Chondrocyte (in vitro differentiated cells): ENCODE measurements around the gene POU2F2. TPM values are rescaled to one million over a fixed set of nuclear protein-coding genes. Genes with fewer than 3 reads are reported as not detected.

Experiments
- DNase-seq: peaks from one replicate; pipeline ENCODE4 v3.0.0; 2021; ENCODE audit warnings: mixed read lengths, low spot score
- H3K27ac Mint-ChIP-seq: one replicate; pipeline ENCODE4 v1.8.0; 2021; ENCODE audit warnings: mild to moderate bottlenecking, moderate library complexity, mixed read lengths; ENCODE audit not compliant: unreplicated experiment
- H3K27me3 Mint-ChIP-seq: 2 replicates; pipeline ENCODE4 v1.8.0; 2021; ENCODE audit warnings: low read depth, mixed read lengths
- H3K36me3 Mint-ChIP-seq: 2 replicates; pipeline ENCODE4 v1.8.0; 2021; ENCODE audit warnings: low read depth, mixed read lengths
- H3K4me1 Mint-ChIP-seq: 2 replicates; pipeline ENCODE4 v1.8.0; 2021; ENCODE audit warnings: low read depth, mild to moderate bottlenecking, mixed read lengths
- H3K4me3 Mint-ChIP-seq: one replicate; pipeline ENCODE4 v1.8.0; 2021; ENCODE audit warnings: mild to moderate bottlenecking, moderate library complexity, mixed read lengths; ENCODE audit not compliant: unreplicated experiment
- H3K9me3 Mint-ChIP-seq: 2 replicates; pipeline ENCODE4 v1.8.0; 2021; ENCODE audit warnings: low read depth, mixed read lengths
- total RNA-seq: library from RNA; stranded (reverse); gene quantifications from 3 replicates; pipeline ENCODE4 v1.2.1, GENCODE V29; 2021
- TF ChIP-seq, protein P1 (sequence below): fragments of 200-600 bp; sonication (generic); IDR thresholded peaks from 2 replicates; pipeline ENCODE4 v1.5.0; 2021; ENCODE audit warnings: antibody characterized with exemption, mild to moderate bottlenecking, moderate library complexity

The POU2F2 gene
- total RNA-seq, 1 donor from 2014 or later, result 1.5 TPM

- H3K9me3 Mint-ChIP-seq, result no peaks in the 10 kb centered on the region
- peaks cover 2% of the 10 kb centered on the region for H3K36me3 Mint-ChIP-seq
- H3K4me1 Mint-ChIP-seq, result no peaks in the 10 kb centered on the region
- H3K27ac Mint-ChIP-seq, result no peak overlapping the region
- no peak overlapping the region for H3K4me3 Mint-ChIP-seq
- DNase-seq, result no peak
- H3K27me3 Mint-ChIP-seq, result peaks cover 11% of the 10 kb centered on the region
- TF ChIP-seq, protein P1, sequence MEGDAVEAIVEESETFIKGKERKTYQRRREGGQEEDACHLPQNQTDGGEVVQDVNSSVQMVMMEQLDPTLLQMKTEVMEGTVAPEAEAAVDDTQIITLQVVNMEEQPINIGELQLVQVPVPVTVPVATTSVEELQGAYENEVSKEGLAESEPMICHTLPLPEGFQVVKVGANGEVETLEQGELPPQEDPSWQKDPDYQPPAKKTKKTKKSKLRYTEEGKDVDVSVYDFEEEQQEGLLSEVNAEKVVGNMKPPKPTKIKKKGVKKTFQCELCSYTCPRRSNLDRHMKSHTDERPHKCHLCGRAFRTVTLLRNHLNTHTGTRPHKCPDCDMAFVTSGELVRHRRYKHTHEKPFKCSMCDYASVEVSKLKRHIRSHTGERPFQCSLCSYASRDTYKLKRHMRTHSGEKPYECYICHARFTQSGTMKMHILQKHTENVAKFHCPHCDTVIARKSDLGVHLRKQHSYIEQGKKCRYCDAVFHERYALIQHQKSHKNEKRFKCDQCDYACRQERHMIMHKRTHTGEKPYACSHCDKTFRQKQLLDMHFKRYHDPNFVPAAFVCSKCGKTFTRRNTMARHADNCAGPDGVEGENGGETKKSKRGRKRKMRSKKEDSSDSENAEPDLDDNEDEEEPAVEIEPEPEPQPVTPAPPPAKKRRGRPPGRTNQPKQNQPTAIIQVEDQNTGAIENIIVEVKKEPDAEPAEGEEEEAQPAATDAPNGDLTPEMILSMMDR, result no peak
Measured at GRCh38 chr19:42068756-42069571, 63.3 kb downstream of the POU2F2 start.

DNA sequence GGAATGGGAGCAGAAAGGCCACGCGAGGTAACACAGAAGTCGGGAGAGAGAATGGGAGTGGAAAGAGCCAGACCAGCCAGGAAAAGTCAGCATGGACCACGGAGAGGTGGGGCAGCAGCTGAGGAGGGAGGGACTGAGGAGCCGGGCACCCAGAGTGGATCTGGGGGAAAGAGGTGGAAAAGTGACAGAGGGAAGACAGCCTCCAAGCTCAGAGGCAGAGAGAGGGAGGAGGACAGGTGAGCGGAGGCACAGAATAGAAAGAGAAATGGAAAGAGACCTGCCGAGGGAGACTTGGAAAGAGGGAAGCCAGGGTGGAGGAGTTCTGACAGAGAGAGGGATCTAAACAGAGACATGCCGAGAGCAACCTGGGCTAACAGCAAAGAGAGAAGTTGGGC, 63.9 kb downstream of the POU2F2 start:
- Mint-ChIP-seq H3K4me3 (no peak overlapping the region), H3K27me3 (peaks cover 12% of the 10 kb centered on the region), H3K36me3 (peaks cover 2% of the 10 kb centered on the region), H3K27ac (no peak overlapping the region), H3K4me1 (no peaks in the 10 kb centered on the region), H3K9me3 (no peaks in the 10 kb centered on the region)
- TF ChIP-seq, protein P1, result no peak
- DNase-seq, result no peak

DNA sequence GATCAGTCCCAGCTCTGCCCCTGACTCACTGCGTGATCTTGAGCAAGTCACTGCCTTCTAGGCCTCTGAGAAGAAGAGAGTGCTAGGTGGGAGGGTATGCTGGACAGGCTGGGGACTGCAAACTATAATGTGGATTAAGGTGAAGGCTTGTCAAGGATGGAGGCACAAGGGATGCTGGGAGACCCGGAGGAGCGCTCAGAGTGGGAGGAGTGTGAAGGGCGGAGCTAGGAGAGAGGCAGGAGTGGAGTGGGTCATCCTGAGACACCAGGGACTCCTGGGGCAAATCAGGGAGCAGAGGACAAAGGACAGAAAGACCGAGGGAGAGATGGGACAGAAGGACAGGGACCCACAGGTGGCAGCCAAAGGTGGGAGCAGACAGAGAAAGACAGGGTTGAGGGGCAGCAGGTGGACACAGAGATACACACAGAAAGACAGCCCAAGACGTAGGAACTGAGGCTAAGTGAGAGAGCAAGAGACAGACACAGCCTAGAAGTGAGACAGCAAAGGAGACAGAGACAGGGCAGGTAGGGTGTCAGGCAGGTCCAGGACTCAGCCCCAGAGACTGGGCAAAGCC, 64.8 kb downstream of the POU2F2 start:
- Mint-ChIP-seq H3K9me3 (no peaks in the 10 kb centered on the region), H3K36me3 (peaks cover 2% of the 10 kb centered on the region), H3K4me3 (no peak overlapping the region)

GRCh38 chr19:42066075-42066754, 66.0 kb downstream of the POU2F2 start:
- no peak for DNase-seq
- Mint-ChIP-seq H3K27me3 (peaks cover 14% of the 10 kb centered on the region), H3K27ac (no peak overlapping the region), H3K9me3 (no peaks in the 10 kb centered on the region), H3K36me3 (peaks cover 2% of the 10 kb centered on the region), H3K4me3 (no peak overlapping the region), H3K4me1 (no peaks in the 10 kb centered on the region)
- TF ChIP-seq, protein P1, result no peak

More for the DNA sequence above, 64.8 kb downstream of the POU2F2 start:
- TF ChIP-seq, protein P1, result no peak
- Mint-ChIP-seq H3K4me1 (no peaks in the 10 kb centered on the region), H3K27ac (no peak overlapping the region), H3K27me3 (peaks cover 14% of the 10 kb centered on the region)
- DNase-seq, result no peak

DNA sequence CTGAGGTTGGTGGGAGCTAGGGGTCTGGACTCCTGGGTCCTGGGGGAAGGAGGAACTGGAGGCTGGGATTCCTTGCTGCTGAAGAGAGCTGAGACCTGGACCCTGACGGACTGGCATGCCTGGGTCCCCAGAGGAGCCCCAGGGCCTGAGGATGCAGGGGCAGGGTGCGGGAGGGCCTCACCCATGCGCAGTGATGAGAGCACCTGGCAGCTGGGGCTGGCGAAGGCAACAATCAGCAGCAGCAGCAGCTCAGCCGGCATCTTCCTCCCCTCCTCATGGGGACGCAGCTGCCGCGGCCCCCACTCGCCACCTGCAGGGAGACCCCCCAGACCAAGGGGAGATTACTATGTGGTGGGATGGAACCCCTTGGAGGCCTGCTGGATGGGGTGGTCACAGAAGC, 66.7 kb downstream of the POU2F2 start:
- Mint-ChIP-seq H3K36me3 (no peaks in the 10 kb centered on the region), H3K4me1 (no peaks in the 10 kb centered on the region), H3K27me3 (peaks cover 13% of the 10 kb centered on the region), H3K27ac (no peak overlapping the region), H3K9me3 (no peaks in the 10 kb centered on the region), H3K4me3 (no peak overlapping the region)
- no peak for DNase-seq
- TF ChIP-seq, protein P1, result no peak
